Measurements from ENCODE around the gene UBE2E2. TPM values are rescaled to one million over a fixed set of nuclear protein-coding genes. Genes with fewer than 3 reads are reported as not detected.

Gene UBE2E2
- total RNA-seq, 4 donors from 2014 or later: 26.5 to 44.0 (median 37.0) TPM

- H3K27me3 ChIP-seq: no peaks in the 10 kb centered on the region
- H3K36me3 ChIP-seq: no peaks in the 10 kb centered on the region
- no peak for TF ChIP-seq CTCF (IDR thresholded peaks at IDR 0.05)
- no peak for TF ChIP-seq POLR2A (IDR thresholded peaks at IDR 0.05)
- 88 to 90% methylated on average over 10 of the region's 10 CpGs for WGBS, 2 donors
- no peaks in the 10 kb centered on the region for H3K4me1 ChIP-seq
- H3K27ac ChIP-seq: no peak overlapping the region
- no peak for DNase-seq
- H3K9me3 ChIP-seq: no peaks in the 10 kb centered on the region
- intact Hi-C loops (cut with DNase I): no loop called here
- H3K4me3 ChIP-seq: no peak overlapping the region
Measured at GRCh38 chr3:23583980-23584740, 381.0 kb downstream of the UBE2E2 start.

GRCh38 chr3:23587513-23587912 is 384.4 kb downstream of the UBE2E2 start:
- no peaks in the 10 kb centered on the region for H3K9me3 ChIP-seq
- whole genome bisulfite sequencing, 2 donors: 81 to 87% methylated on average over 3 of the region's 3 CpGs
- TF ChIP-seq POLR2A (IDR thresholded peaks at IDR 0.05): no peak
- TF ChIP-seq CTCF (IDR thresholded peaks at IDR 0.05): no peak
- DNase-seq: no peak
- no peak overlapping the region for H3K27ac ChIP-seq
- no peaks in the 10 kb centered on the region for H3K4me1 ChIP-seq
- intact Hi-C loops (cut with DNase I): no loop called here
- H3K27me3 ChIP-seq: no peaks in the 10 kb centered on the region
- H3K36me3 ChIP-seq: no peaks in the 10 kb centered on the region
- H3K4me3 ChIP-seq: no peak overlapping the region

GRCh38 chr3:23588547-23588946 is 385.4 kb downstream of the UBE2E2 start:
- H3K4me3 ChIP-seq: no peak overlapping the region
- TF ChIP-seq POLR2A (IDR thresholded peaks at IDR 0.05): no peak
- no peak for TF ChIP-seq CTCF (IDR thresholded peaks at IDR 0.05)
- H3K27me3 ChIP-seq: no peaks in the 10 kb centered on the region
- intact Hi-C loops (cut with DNase I): no loop called here
- no peaks in the 10 kb centered on the region for H3K9me3 ChIP-seq
- 71 to 82% methylated on average over 3 of the region's 3 CpGs for WGBS, 2 donors
- no peaks in the 10 kb centered on the region for H3K36me3 ChIP-seq
- no peaks in the 10 kb centered on the region for H3K4me1 ChIP-seq
- DNase-seq: no peak
- no peak overlapping the region for H3K27ac ChIP-seq

GRCh38 chr3:23589602-23590001 is 386.5 kb downstream of the UBE2E2 start:
- WGBS, 2 donors: 92 to 97% methylated on average over 10 of the region's 10 CpGs
- Histone ChIP-seq H3K4me3 (no peak overlapping the region), H3K27ac (no peak overlapping the region), H3K4me1 (no peaks in the 10 kb centered on the region), H3K36me3 (no peaks in the 10 kb centered on the region), H3K27me3 (no peaks in the 10 kb centered on the region), H3K9me3 (no peaks in the 10 kb centered on the region)
- DNase-seq: no peak
- TF ChIP-seq CTCF (IDR thresholded peaks at IDR 0.05): no peak
- TF ChIP-seq POLR2A (IDR thresholded peaks at IDR 0.05): no peak
- intact Hi-C loops (cut with DNase I): no loop called here

GRCh38 chr3:23590424-23591273 is 387.5 kb downstream of the UBE2E2 start:
- Histone ChIP-seq H3K4me3 (no peak overlapping the region), H3K27ac (no peak overlapping the region), H3K27me3 (no peaks in the 10 kb centered on the region), H3K4me1 (no peaks in the 10 kb centered on the region), H3K36me3 (no peaks in the 10 kb centered on the region), H3K9me3 (no peaks in the 10 kb centered on the region)
- DNase-seq: no peak
- WGBS, 2 donors: 82 to 83% methylated on average over 8 of the region's 8 CpGs
- no peak for TF ChIP-seq POLR2A (IDR thresholded peaks at IDR 0.05)
- TF ChIP-seq CTCF (IDR thresholded peaks at IDR 0.05): no peak
- intact Hi-C loops (cut with DNase I): no loop called here

Data from esophagus squamous epithelium (tissue), 5 donors.